SK-N-SH (cell line): ENCODE results near the gene OR7G2. TPM values are rescaled to one million over a fixed set of nuclear protein-coding genes. Genes with fewer than 3 reads are reported as not detected.

Source experiments
- CTCF ChIA-PET: fragments of 300-600, 350-600 bp; formaldehyde crosslinking; extraction: SDS; loops from one replicate; lab custom pipeline; 2021; lab: Yijun Ruan, JAX
- POLR2A ChIA-PET: fragments of 350-600 bp; sonication (Branson Sonifier 250); formaldehyde crosslinking; extraction: SDS; loops from one replicate; lab custom pipeline; 2020; ENCODE audit warnings: antibody characterized with exemption, inconsistent platforms; lab: Yijun Ruan, JAX
- DNase-seq: peaks from one replicate; pipeline ENCODE4 v3.0.0; 2012
- H2AFZ ChIP-seq: fragments of 200-600 bp; sonication (generic); 2 replicates; pipeline ENCODE4 v1.8.1; 2016; ENCODE audit warnings: antibody characterized with exemption, mild to moderate bottlenecking, low read depth
- H3F3A ChIP-seq: fragments of 200-600 bp; sonication (generic); replicated peaks from 2 replicates; pipeline ENCODE3; 2016; ENCODE audit warnings: antibody characterized with exemption, mild to moderate bottlenecking; ENCODE audit not compliant: insufficient read depth
- H3K27ac ChIP-seq, 2 experiments: fragments of 200-500 bp in 1 of 2; fragments of 200-600 bp in 1 of 2; sonication (Bioruptor generic) in 1 of 2; sonication (generic), shearing (Covaris generic) in 1 of 2; 2 replicates each; pipeline versions ENCODE4 v1.5.1 to v1.6.1; 2014 to 2016; ENCODE audit warnings: low read depth in 2 of 2, inconsistent platforms in 1 of 2, low read length in 1 of 2, mild to moderate bottlenecking in 1 of 2, mixed read lengths in 1 of 2
- H3K27me3 ChIP-seq: fragments of 200-600 bp; sonication (generic), shearing (Covaris generic); 2 replicates; pipeline ENCODE4 v1.6.1; 2016; ENCODE audit warnings: mixed run types; ENCODE audit not compliant: insufficient read depth
- H3K36me3 ChIP-seq, 2 experiments: fragments of 200-500 bp in 1 of 2; fragments of 200-600 bp in 1 of 2; sonication (Bioruptor generic) in 1 of 2; sonication (generic) in 1 of 2; replicated peaks in 1 of 2; 2 replicates each; pipeline versions ENCODE3 to v1.5.1; 2014 to 2016; ENCODE audit warnings: low read length in 1 of 2, mild to moderate bottlenecking in 1 of 2; ENCODE audit not compliant: insufficient read depth in 2 of 2, control insufficient read depth in 1 of 2
- H3K4me1 ChIP-seq, 2 experiments: fragments of 200-500 bp in 1 of 2; fragments of 200-600 bp in 1 of 2; sonication (Bioruptor generic) in 1 of 2; sonication (generic), shearing (Covaris generic) in 1 of 2; 2 replicates each; pipeline versions ENCODE4 v1.5.1 to v1.6.1; 2014 to 2016; ENCODE audit warnings: low read depth in 1 of 2, low read length in 1 of 2, mixed run types in 1 of 2; ENCODE audit not compliant: insufficient read depth in 2 of 2, control insufficient read depth in 1 of 2
- H3K4me2 ChIP-seq: fragments of 200-600 bp; sonication (generic), shearing (Covaris generic); 2 replicates; pipeline ENCODE4 v1.6.1; 2017; ENCODE audit warnings: mixed run types
- H3K4me3 ChIP-seq, 2 experiments: fragments of 200-500 bp in 1 of 2; fragments of 200-600 bp in 1 of 2; sonication (Bioruptor generic) in 1 of 2; sonication (generic), shearing (Covaris generic) in 1 of 2; 2 replicates each; pipeline versions ENCODE4 v1.5.1 to v1.8.1; 2014 to 2016; ENCODE audit warnings: low read depth in 2 of 2, inconsistent platforms in 1 of 2, low read length in 1 of 2, mild to moderate bottlenecking in 1 of 2, mixed read lengths in 1 of 2, moderate library complexity in 1 of 2
- H3K79me2 ChIP-seq: fragments of 200-600 bp; sonication (generic); 2 replicates; pipeline ENCODE4 v1.8.1; 2017; ENCODE audit warnings: mild to moderate bottlenecking; ENCODE audit not compliant: insufficient read depth
- H3K9ac ChIP-seq: fragments of 200-600 bp; sonication (generic); 2 replicates; pipeline ENCODE4 v1.6.1; 2017; ENCODE audit warnings: mixed run types
- H3K9me2 ChIP-seq: fragments of 200-600 bp; sonication (generic); 2 replicates; pipeline ENCODE4 v1.6.1; 2017; ENCODE audit warnings: mixed run types
- H3K9me3 ChIP-seq: fragments of 200-600 bp; sonication (generic); 2 replicates; pipeline ENCODE4 v1.6.1; 2017; ENCODE audit warnings: mixed run types, mild to moderate bottlenecking, moderate library complexity
- H4K20me1 ChIP-seq: fragments of 200-600 bp; sonication (generic); 2 replicates; pipeline ENCODE4 v1.6.1; 2017; ENCODE audit warnings: mild to moderate bottlenecking, mixed run types; ENCODE audit not compliant: insufficient read depth
- CTCF ChIP-seq: fragments of 200-600 bp; sonication (generic); IDR thresholded peaks from 2 replicates; pipeline ENCODE4 v1.6.1; 2017; ENCODE audit warnings: antibody characterized with exemption, mild to moderate bottlenecking, moderate library complexity
- ELF1 ChIP-seq: IDR thresholded peaks from 2 replicates; pipeline ENCODE4 v1.4.0; 2012
- EP300 ChIP-seq, 2 experiments: IDR thresholded peaks; 2 replicates each; pipeline versions ENCODE4 v1.4.0 to v1.6.1; 2012; ENCODE audit warnings: borderline replicate concordance in 1 of 2, low read depth in 1 of 2, low read length in 1 of 2
- FOSL2 ChIP-seq: IDR thresholded peaks from 2 replicates; pipeline ENCODE4 v1.4.0; 2012; ENCODE audit warnings: low read depth, mild to moderate bottlenecking, moderate library complexity, borderline replicate concordance
- GABPA ChIP-seq: IDR thresholded peaks from 2 replicates; pipeline ENCODE4 v1.4.0; 2012; ENCODE audit warnings: low read depth, mild to moderate bottlenecking
- GATA2 ChIP-seq: sonication (generic); formaldehyde crosslinking; IDR thresholded peaks from 2 replicates; pipeline ENCODE4 v1.5.0; 2020; ENCODE audit warnings: mild to moderate bottlenecking, missing genetic modification reagents
- IRF3 ChIP-seq: fragments of 150-350 bp; IDR thresholded peaks from 2 replicates; pipeline ENCODE4 v1.6.1; 2016; ENCODE audit warnings: mild to moderate bottlenecking, low read depth, low read length
- MAX ChIP-seq: IDR thresholded peaks from 2 replicates; pipeline ENCODE4 v1.4.0; 2012; ENCODE audit warnings: low read depth
- MEF2A ChIP-seq: IDR thresholded peaks from 2 replicates; pipeline ENCODE4 v1.4.0; 2012; ENCODE audit warnings: low read depth, borderline replicate concordance
- NRF1 ChIP-seq: IDR thresholded peaks from 2 replicates; pipeline ENCODE4 v1.6.1; 2012; ENCODE audit warnings: low read depth, mild to moderate bottlenecking, low read length
- PBX3 ChIP-seq: IDR thresholded peaks from 2 replicates; pipeline ENCODE4; 2012
- RCOR1 ChIP-seq: fragments of 150-350 bp; IDR thresholded peaks from 2 replicates; pipeline ENCODE4 v1.6.1; 2017; ENCODE audit warnings: antibody characterized with exemption, low read length
- RFX5 ChIP-seq: IDR thresholded peaks from 2 replicates; pipeline ENCODE4 v1.6.1; 2012; ENCODE audit warnings: mild to moderate bottlenecking, improper control_type of control experiment, low read length
- RXRA ChIP-seq: IDR thresholded peaks from 2 replicates; pipeline ENCODE4 v1.4.0; 2012; ENCODE audit warnings: low read depth, mild to moderate bottlenecking, borderline replicate concordance
- SMC3 ChIP-seq: IDR thresholded peaks from 2 replicates; pipeline ENCODE4 v1.6.1; 2012; ENCODE audit warnings: low read depth, low read length, improper control_type of control experiment
- TAF1 ChIP-seq: IDR thresholded peaks from 2 replicates; pipeline ENCODE4 v1.6.1; 2012; ENCODE audit warnings: low read depth, mild to moderate bottlenecking, low read length, moderate library complexity, borderline replicate concordance
- TCF12 ChIP-seq: IDR thresholded peaks from 2 replicates; pipeline ENCODE4 v1.4.0; 2012
- USF2 ChIP-seq: fragments of 150-350 bp; IDR thresholded peaks from 2 replicates; pipeline ENCODE4 v1.6.1; 2017; ENCODE audit warnings: antibody characterized with exemption, low read length, low read depth, borderline replicate concordance
- YY1 ChIP-seq: IDR thresholded peaks from 2 replicates; pipeline ENCODE4 v1.4.0; 2012; ENCODE audit warnings: low read depth, mild to moderate bottlenecking
- ZBTB33 ChIP-seq: IDR thresholded peaks from 2 replicates; pipeline ENCODE4 v1.4.0; 2012; ENCODE audit warnings: low read depth, borderline replicate concordance
- WGBS: methylation state at CpG from one replicate; pipeline ENCODE4 v1.1.6; 2017; ENCODE audit warnings: low lambda C conversion rate; 5-methylcytosine and 5-hydroxymethylcytosine counted together
- polyA plus RNA-seq, 3 experiments: library from polyadenylated mRNA; depleted of rRNA; stranded (reverse); fragments of >200 nt; gene quantifications; 2 replicates each; pipeline ENCODE4 v1.2.3, GENCODE V29; 2012

The OR7G2 gene
- polyA plus RNA-seq, 1 of the 3 experiments (the other 2 are of a cell fraction) = not detected

- no peak for TF ChIP-seq ZBTB33
These were observed 28.6 kb downstream of the OR7G2 start (continued) for GRCh38 chr19:9078651-9079050.

GRCh38 chr19:9076901-9077300 lies 30.4 kb downstream of the OR7G2 start:
- Histone ChIP-seq H3K36me3 (no peaks in the 10 kb centered on the region), H3K9me3 (no peaks in the 10 kb centered on the region), H3K4me1 (peaks cover 0 to 9% of the 10 kb centered on the region in 2 experiments; a peak in 2 of 4 replicates), H3K9ac (no peak overlapping the region), H3F3A (peaks cover 10% of the 10 kb centered on the region), H2AFZ (no peak overlapping the region), H3K4me3 (no peak overlapping the region), H3K79me2 (no peaks in the 10 kb centered on the region), H3K9me2 (no peaks in the 10 kb centered on the region), H4K20me1 (no peaks in the 10 kb centered on the region), H3K4me2 (no peak overlapping the region), H3K27ac (no peak overlapping the region), H3K27me3 (peaks cover 4% of the 10 kb centered on the region; the same call in 1 of the 2 replicates)
- ChIA-PET CTCF (interaction anchor here (1.0 kb wide), 1 partner anchor 379 kb away, joined by 3 read pairs; no protein-coding TSS in a partner anchor), POLR2A (no interaction called here)
- DNase-seq = no peak
- TF ChIP-seq ZBTB33 (no peak), CTCF (no peak), TAF1 (no peak), NRF1 (no peak), SMC3 (no peak), TCF12 (no peak), RCOR1 (no peak), PBX3 (no peak), MEF2A (no peak), RXRA (no peak), GATA2 (CRISPR knock-in tag) (no peak), FOSL2 (no peak), ELF1 (no peak), USF2 (no peak), EP300 (IDR thresholded peaks at IDR 0.05; ENCODE audit: borderline replicate concordance in 1 of 2, low read depth in 1 of 2, low read length in 1 of 2) (no peak), GABPA (no peak), RFX5 (no peak), YY1 (no peak), MAX (no peak), IRF3 (no peak)
- 55% methylated on average over 7 of the region's 10 CpGs for WGBS
